ENCODE data around the gene NEK10.
"Not testable (repeated sequence)": the region's sequence is repeated elsewhere in the genome, so short reads cannot be mapped to it uniquely, and the experiment has no call there.

Gene NEK10

GRCh38 chr3:27310688-27311087 is 58.5 kb downstream of the NEK10 start:
- no peak for DNase-seq

- no peak for DNase-seq
Measured at GRCh38 chr3:27307566-27307965, 61.6 kb downstream of the NEK10 start.

GRCh38 chr3:27302891-27303290 is 66.3 kb downstream of the NEK10 start:
- DNase-seq: no peak

GRCh38 chr3:27298981-27299380 is 70.2 kb downstream of the NEK10 start:
- DNase-seq: not testable (repeated sequence)

GRCh38 chr3:27293939-27294338 is 75.2 kb downstream of the NEK10 start:
- DNase-seq: no peak

- DNase-seq: no peak
Measured at GRCh38 chr3:27290760-27291159, 78.4 kb downstream of the NEK10 start.

- DNase-seq: no peak
Measured at GRCh38 chr3:27289769-27290413, 79.3 kb downstream of the NEK10 start.

- no peak for DNase-seq
Measured at GRCh38 chr3:27287052-27287451, 82.1 kb downstream of the NEK10 start.

- DNase-seq: not testable (repeated sequence)
Measured at GRCh38 chr3:27286467-27286866, 82.7 kb downstream of the NEK10 start.

GRCh38 chr3:27285668-27286067 is 83.5 kb downstream of the NEK10 start:
- no peak for DNase-seq

- no peak for DNase-seq
Measured at GRCh38 chr3:27281671-27282150, 87.5 kb downstream of the NEK10 start.

- DNase-seq: no peak
Measured at GRCh38 chr3:27279123-27279522, 90.1 kb downstream of the NEK10 start.

- DNase-seq: no peak
Measured at GRCh38 chr3:27278383-27279055, 90.7 kb downstream of the NEK10 start.

GRCh38 chr3:27275441-27275990 is 93.7 kb downstream of the NEK10 start:
- DNase-seq: no peak

- DNase-seq: no peak
Measured at GRCh38 chr3:27271890-27272289, 97.3 kb downstream of the NEK10 start.

GRCh38 chr3:27254896-27255295 is 114.3 kb downstream of the NEK10 start:
- DNase-seq: no peak

- no peak for DNase-seq
Measured at GRCh38 chr3:27253831-27254230, 115.4 kb downstream of the NEK10 start.

- DNase-seq: no peak
Measured at GRCh38 chr3:27253391-27253790, 115.8 kb downstream of the NEK10 start.

- no peak for DNase-seq
Measured at GRCh38 chr3:27252646-27253045, 116.5 kb downstream of the NEK10 start.

- DNase-seq: no peak
Measured at GRCh38 chr3:27244374-27244773, 124.8 kb downstream of the NEK10 start.

GRCh38 chr3:27239951-27240350 is 129.2 kb downstream of the NEK10 start:
- peak; percentile 65 for DNase-seq

- no peak for DNase-seq
Measured at GRCh38 chr3:27228805-27229204, 140.4 kb downstream of the NEK10 start.

GRCh38 chr3:27224197-27224596 is 145.0 kb downstream of the NEK10 start:
- DNase-seq: peak; percentile 26

- peak; percentile 91 for DNase-seq
Measured at GRCh38 chr3:27221264-27221932, 147.8 kb downstream of the NEK10 start.

Measured in NCI-H446 treated with DMSO at 0.1 percent for 48 hours (cell line).